CD14-positive monocyte (primary cell): ENCODE data around the gene PCCA. TPM values are rescaled to one million over a fixed set of nuclear protein-coding genes. Genes with fewer than 3 reads are reported as not detected.

Source experiments
- DNase-seq, 3 donors: peaks; one replicate each; pipeline ENCODE4 v3.0.0-alpha.2; 2011 to 2022
- H2AFZ ChIP-seq: 2 replicates; pipeline ENCODE4 v1.6.0; 2012; ENCODE audit warnings: mild to moderate bottlenecking, low read depth, low read length, inconsistent platforms; ENCODE audit not compliant: insufficient read depth, poor library complexity, severe bottlenecking
- H3K27ac ChIP-seq, 2 donors: 1 replicate in 1 of 2; 2 replicates in 1 of 2; pipeline ENCODE4 v1.5.1; 2012 to 2013; ENCODE audit warnings: low read length in 2 of 2, control low read depth in 1 of 2, inconsistent platforms in 1 of 2, low read depth in 1 of 2, mild to moderate bottlenecking in 1 of 2
- H3K27me3 ChIP-seq, 2 donors: one replicate each; pipeline versions ENCODE4 v1.6.0 to v1.6.1; 2011 to 2013; ENCODE audit warnings: low read length in 2 of 2; ENCODE audit not compliant: control insufficient read depth in 2 of 2, insufficient read depth in 2 of 2
- H3K36me3 ChIP-seq, 2 donors: replicated peaks in 1 of 2; 1 replicate in 1 of 2; 2 replicates in 1 of 2; pipeline versions ENCODE4 v1.5.1 to v1.6.1; 2012 to 2013; ENCODE audit warnings: low read length in 2 of 2, control low read depth in 1 of 2, inconsistent platforms in 1 of 2, mild to moderate bottlenecking in 1 of 2; ENCODE audit not compliant: insufficient read depth in 2 of 2, control insufficient read depth in 1 of 2
- H3K4me1 ChIP-seq, 2 donors: 1 replicate in 1 of 2; 2 replicates in 1 of 2; pipeline versions ENCODE4 v1.5.1 to v1.6.1; 2012 to 2013; ENCODE audit warnings: low read length in 2 of 2, control low read depth in 1 of 2, inconsistent platforms in 1 of 2, mild to moderate bottlenecking in 1 of 2, moderate library complexity in 1 of 2; ENCODE audit not compliant: insufficient read depth in 2 of 2, control insufficient read depth in 1 of 2
- H3K4me2 ChIP-seq: replicated peaks from 2 replicates; pipeline ENCODE3; 2012; ENCODE audit warnings: low read length, moderate library complexity, mild to moderate bottlenecking; ENCODE audit not compliant: poor library complexity, severe bottlenecking; ENCODE audit errors: extremely low read depth
- H3K4me3 ChIP-seq, 3 experiments: fragments of 200-600 bp in 1 of 3; sonication (generic) in 1 of 3; replicated peaks in 1 of 3; 1 replicate in 2 of 3; 2 replicates in 1 of 3; pipeline ENCODE4 v1.5.1; 2011 to 2013; ENCODE audit warnings: low read length in 3 of 3, mild to moderate bottlenecking in 3 of 3, control low read depth in 2 of 3, low read depth in 2 of 3, inconsistent platforms in 1 of 3, moderate library complexity in 1 of 3
- H3K79me2 ChIP-seq: 2 replicates; pipeline ENCODE4 v1.6.0; 2012; ENCODE audit warnings: mild to moderate bottlenecking, control low read depth, inconsistent platforms, low read length, moderate library complexity; ENCODE audit not compliant: insufficient read depth
- H3K9ac ChIP-seq: 2 replicates; pipeline ENCODE4 v1.6.0; 2017; ENCODE audit warnings: low read length, mild to moderate bottlenecking; ENCODE audit not compliant: insufficient read depth, poor library complexity, severe bottlenecking
- H3K9me3 ChIP-seq, 2 donors: replicated peaks in 1 of 2; 1 replicate in 1 of 2; 2 replicates in 1 of 2; pipeline versions ENCODE4 v1.5.1 to v1.6.1; 2012 to 2013; ENCODE audit warnings: low read length in 2 of 2, control low read depth in 1 of 2; ENCODE audit not compliant: control insufficient read depth in 1 of 2, insufficient read depth in 1 of 2
- H4K20me1 ChIP-seq: 2 replicates; pipeline ENCODE4 v1.6.0; 2012; ENCODE audit warnings: mild to moderate bottlenecking, low read length, control low read depth, moderate library complexity; ENCODE audit not compliant: insufficient read depth
- H3K27ac Mint-ChIP-seq, 7 donors: one replicate each; pipeline ENCODE4 v1.8.0; 2020; ENCODE audit warnings: mild to moderate bottlenecking in 7 of 7, mixed read lengths in 7 of 7, moderate library complexity in 6 of 7, inconsistent platforms in 2 of 7
- H3K27me3 Mint-ChIP-seq, 3 donors: one replicate each; pipeline ENCODE4 v1.8.0; 2021 to 2022; ENCODE audit warnings: low read depth in 3 of 3, mild to moderate bottlenecking in 3 of 3, mixed read lengths in 3 of 3, moderate library complexity in 3 of 3, inconsistent platforms in 1 of 3
- H3K36me3 Mint-ChIP-seq, 2 donors: one replicate each; pipeline ENCODE4 v1.8.0; 2020; ENCODE audit warnings: mixed read lengths in 2 of 2, inconsistent platforms in 1 of 2, mild to moderate bottlenecking in 1 of 2
- H3K4me1 Mint-ChIP-seq: one replicate; pipeline ENCODE4 v1.8.0; 2020; ENCODE audit warnings: mild to moderate bottlenecking, mixed read lengths
- H3K4me3 Mint-ChIP-seq, 2 donors: one replicate each; pipeline ENCODE4 v1.8.0; 2020; ENCODE audit warnings: mild to moderate bottlenecking in 2 of 2, mixed read lengths in 2 of 2, moderate library complexity in 1 of 2
- H3K9me3 Mint-ChIP-seq, 7 donors: one replicate each; pipeline ENCODE4 v1.8.0; 2020 to 2022; ENCODE audit warnings: mixed read lengths in 7 of 7, mild to moderate bottlenecking in 6 of 7, moderate library complexity in 6 of 7, inconsistent platforms in 2 of 7
- CTCF ChIP-seq: fragments of 200-600 bp; IDR thresholded peaks from one replicate; pipeline ENCODE4 v1.8.0; 2022; ENCODE audit warnings: antibody characterized with exemption, mild to moderate bottlenecking
- WGBS: methylation state at CpG from one replicate; pipeline ENCODE4 v1.1.5; 2013; ENCODE audit warnings: missing lambda C conversion rate; ENCODE audit not compliant: insufficient coverage; 5-methylcytosine and 5-hydroxymethylcytosine counted together
- intact Hi-C, 2 donors: fragments of 100-400 bp; cut with micrococcal nuclease; formaldehyde crosslinking; loops; one replicate each; pipeline versions ENCODE4 v1.15.0 to v1.15.1; 2023
- polyA plus RNA-seq, 3 donors: library from polyadenylated mRNA; depleted of rRNA in 1 of 3; unstranded in 2 of 3; stranded (reverse) in 1 of 3; fragments of 300-500 nt in 2 of 3; fragments of >200 nt in 1 of 3; fragmentation: Illumina TruSeq in 2 of 3; gene quantifications; 1 replicate in 2 of 3; 2 replicates in 1 of 3; pipeline ENCODE4 v1.2.3, GENCODE V29; 2012 to 2021

The PCCA gene
- polyA plus RNA-seq, 3 donors: 4.4 to 13.5 (median 11.9) TPM

GRCh38 chr13:100298691-100299090, 209.8 kb downstream of the PCCA start:
- no peaks in the 10 kb centered on the region for H3K4me1 ChIP-seq
- no peaks in the 10 kb centered on the region for H3K27me3 ChIP-seq
- H3K9ac ChIP-seq: no peak overlapping the region
- H3K4me2 ChIP-seq: no peak overlapping the region
- Mint-ChIP-seq H3K4me3 (no peak overlapping the region), H3K36me3 (peaks cover 3 to 4% of the 10 kb centered on the region in 2 donors), H3K27me3 (peaks cover 0 to 4% (median 0%) of the 10 kb centered on the region in 3 donors), H3K9me3 (no peaks in the 10 kb centered on the region), H3K27ac (no peak overlapping the region), H3K4me1 (peaks cover 1% of the 10 kb centered on the region)
- intact Hi-C loops: no loop called here
- H3K79me2 ChIP-seq: no peaks in the 10 kb centered on the region
- no peak for TF ChIP-seq CTCF
- no peaks in the 10 kb centered on the region for H3K9me3 ChIP-seq
- no peaks in the 10 kb centered on the region for H4K20me1 ChIP-seq
- no peak overlapping the region for H2AFZ ChIP-seq
- no peak overlapping the region for H3K27ac ChIP-seq
- WGBS: no CpG with 5 or more reads among the region's 2 CpGs
- no peak for DNase-seq
- no peak overlapping the region for H3K4me3 ChIP-seq
- H3K36me3 ChIP-seq: no peaks in the 10 kb centered on the region

- Histone ChIP-seq H3K9me3 (no peaks in the 10 kb centered on the region), H3K79me2 (no peaks in the 10 kb centered on the region), H4K20me1 (no peaks in the 10 kb centered on the region), H3K27me3 (no peaks in the 10 kb centered on the region), H3K4me3 (no peak overlapping the region), H3K27ac (no peak overlapping the region), H3K4me2 (no peak overlapping the region), H2AFZ (no peak overlapping the region), H3K9ac (no peak overlapping the region), H3K4me1 (no peaks in the 10 kb centered on the region), H3K36me3 (no peaks in the 10 kb centered on the region)
- Mint-ChIP-seq H3K36me3 (peaks cover 3 to 6% of the 10 kb centered on the region in 2 donors), H3K4me3 (no peak overlapping the region), H3K9me3 (no peaks in the 10 kb centered on the region), H3K27me3 (peaks cover 0 to 4% (median 0%) of the 10 kb centered on the region in 3 donors), H3K4me1 (peaks cover 1% of the 10 kb centered on the region), H3K27ac (no peak overlapping the region)
- intact Hi-C loops: no loop called here
- no peak for TF ChIP-seq CTCF
- DNase-seq: no peak
- 83% methylated on average over 1 of the region's 3 CpGs for WGBS
These were observed 211.3 kb downstream of the PCCA start for GRCh38 chr13:100300243-100300642.
